Smooth muscle cell (in vitro differentiated cells): ENCODE results near the gene GEMIN5. TPM values are rescaled to one million over a fixed set of nuclear protein-coding genes. Genes with fewer than 3 reads are reported as not detected.

Source experiments
- DNase-seq: peaks from one replicate; lab custom pipeline; 2025; ENCODE audit not compliant: unreplicated experiment; lab: John Stamatoyannopoulos, UW
- H2AFZ ChIP-seq: fragments of 200-600 bp; sonication (generic); 2 replicates; pipeline ENCODE4 v1.6.0; 2016; ENCODE audit warnings: antibody characterized with exemption, low read depth, mild to moderate bottlenecking
- H3F3A ChIP-seq: fragments of 200-600 bp; sonication (generic); 2 replicates; pipeline ENCODE4 v1.6.0; 2017; ENCODE audit warnings: antibody characterized with exemption, low read depth
- H3K27ac ChIP-seq: fragments of 200-600 bp; sonication (generic); 2 replicates; pipeline ENCODE4 v1.5.1; 2016; ENCODE audit warnings: low read depth, mild to moderate bottlenecking
- H3K27me3 ChIP-seq: fragments of 200-600 bp; sonication (generic); 2 replicates; pipeline ENCODE4 v1.6.1; 2016; ENCODE audit warnings: low read depth, mild to moderate bottlenecking
- H3K36me3 ChIP-seq: fragments of 200-600 bp; sonication (generic); 2 replicates; pipeline ENCODE4 v1.5.1; 2016; ENCODE audit warnings: low read depth
- H3K4me1 ChIP-seq: fragments of 200-600 bp; sonication (generic); 2 replicates; pipeline ENCODE4 v1.5.1; 2016; ENCODE audit warnings: low read depth
- H3K4me2 ChIP-seq: fragments of 200-600 bp; sonication (generic); 2 replicates; pipeline ENCODE4 v1.6.0; 2016; ENCODE audit warnings: mild to moderate bottlenecking
- H3K4me3 ChIP-seq: fragments of 200-600 bp; sonication (generic); 2 replicates; pipeline ENCODE4 v1.5.1; 2016; ENCODE audit warnings: mild to moderate bottlenecking
- H3K79me2 ChIP-seq: fragments of 200-600 bp; sonication (generic); 2 replicates; pipeline ENCODE4 v1.6.0; 2016; ENCODE audit warnings: low read depth, mild to moderate bottlenecking
- H3K9ac ChIP-seq: fragments of 200-600 bp; sonication (generic); 2 replicates; pipeline ENCODE4 v1.6.0; 2016; ENCODE audit warnings: low read depth
- H3K9me3 ChIP-seq: fragments of 200-600 bp; sonication (generic); replicated peaks from 2 replicates; pipeline ENCODE4 v1.5.1; 2016; ENCODE audit warnings: low read depth
- H4K20me1 ChIP-seq: fragments of 200-600 bp; sonication (generic); 2 replicates; pipeline ENCODE4 v1.6.0; 2016; ENCODE audit warnings: low read depth
- WGBS: methylation state at CpG from one replicate; pipeline ENCODE4 v1.1.7; 2016; ENCODE audit warnings: low lambda C conversion rate; 5-methylcytosine and 5-hydroxymethylcytosine counted together
- polyA plus RNA-seq: library from polyadenylated mRNA; unstranded; fragments of >200 nt; fragmentation: Nextera tagmentation; extraction: Ambion mirVana; gene quantifications from 2 replicates; pipeline ENCODE4 v1.2.1, GENCODE V29; 2016
- total RNA-seq: library from RNA; depleted of rRNA; stranded (reverse); fragments of >200 nt; gene quantifications from 2 replicates; pipeline ENCODE4 v1.2.3, GENCODE V29; 2014
- TF ChIP-seq, protein P1 (sequence below): fragments of 200-600 bp; sonication (generic); IDR thresholded peaks from 2 replicates; pipeline ENCODE4 v1.5.1; 2017; ENCODE audit warnings: borderline replicate concordance, mild to moderate bottlenecking, antibody characterized with exemption; ENCODE audit not compliant: insufficient read depth, poor library complexity, severe bottlenecking

The GEMIN5 gene
- total and polyA plus RNA-seq, 2 experiments from 2014 or later: 5.3 to 11.1 TPM

DNA sequence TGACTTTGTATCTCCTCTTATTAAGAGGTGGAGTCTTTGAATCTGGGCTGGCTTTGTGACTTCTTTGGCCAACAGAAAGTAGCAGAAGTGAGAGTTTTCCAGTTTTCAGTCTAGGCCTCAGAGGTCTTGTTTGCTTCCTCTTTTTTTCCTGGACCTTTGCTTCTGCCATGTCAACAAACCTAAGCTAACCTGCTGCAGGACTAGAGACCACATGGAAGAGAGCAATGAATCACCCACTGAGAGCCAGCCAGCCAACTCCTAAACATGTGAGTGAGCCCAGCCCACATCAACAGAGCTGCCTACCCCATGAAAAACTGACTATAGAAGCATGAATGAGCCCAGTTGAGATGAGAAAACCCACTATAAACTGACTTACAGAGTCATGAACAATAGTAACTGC, 32.7 kb upstream of the GEMIN5 start:
- DNase-seq: no peak
- no peaks in the 10 kb centered on the region for H3K27me3 ChIP-seq
- H3K4me2 ChIP-seq: no peak overlapping the region
- no peaks in the 10 kb centered on the region for H3K9me3 ChIP-seq
- H3K4me1 ChIP-seq: no peaks in the 10 kb centered on the region
- no peaks in the 10 kb centered on the region for H3K79me2 ChIP-seq
- peaks cover 10% of the 10 kb centered on the region for H4K20me1 ChIP-seq
- H3K27ac ChIP-seq: no peak overlapping the region
- no peak overlapping the region for H2AFZ ChIP-seq
- H3K9ac ChIP-seq: no peak overlapping the region
- peaks cover 7% of the 10 kb centered on the region for H3K36me3 ChIP-seq
- TF ChIP-seq, protein P1, sequence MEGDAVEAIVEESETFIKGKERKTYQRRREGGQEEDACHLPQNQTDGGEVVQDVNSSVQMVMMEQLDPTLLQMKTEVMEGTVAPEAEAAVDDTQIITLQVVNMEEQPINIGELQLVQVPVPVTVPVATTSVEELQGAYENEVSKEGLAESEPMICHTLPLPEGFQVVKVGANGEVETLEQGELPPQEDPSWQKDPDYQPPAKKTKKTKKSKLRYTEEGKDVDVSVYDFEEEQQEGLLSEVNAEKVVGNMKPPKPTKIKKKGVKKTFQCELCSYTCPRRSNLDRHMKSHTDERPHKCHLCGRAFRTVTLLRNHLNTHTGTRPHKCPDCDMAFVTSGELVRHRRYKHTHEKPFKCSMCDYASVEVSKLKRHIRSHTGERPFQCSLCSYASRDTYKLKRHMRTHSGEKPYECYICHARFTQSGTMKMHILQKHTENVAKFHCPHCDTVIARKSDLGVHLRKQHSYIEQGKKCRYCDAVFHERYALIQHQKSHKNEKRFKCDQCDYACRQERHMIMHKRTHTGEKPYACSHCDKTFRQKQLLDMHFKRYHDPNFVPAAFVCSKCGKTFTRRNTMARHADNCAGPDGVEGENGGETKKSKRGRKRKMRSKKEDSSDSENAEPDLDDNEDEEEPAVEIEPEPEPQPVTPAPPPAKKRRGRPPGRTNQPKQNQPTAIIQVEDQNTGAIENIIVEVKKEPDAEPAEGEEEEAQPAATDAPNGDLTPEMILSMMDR: no peak
- H3F3A ChIP-seq: no peaks in the 10 kb centered on the region
- H3K4me3 ChIP-seq: no peak overlapping the region

DNA sequence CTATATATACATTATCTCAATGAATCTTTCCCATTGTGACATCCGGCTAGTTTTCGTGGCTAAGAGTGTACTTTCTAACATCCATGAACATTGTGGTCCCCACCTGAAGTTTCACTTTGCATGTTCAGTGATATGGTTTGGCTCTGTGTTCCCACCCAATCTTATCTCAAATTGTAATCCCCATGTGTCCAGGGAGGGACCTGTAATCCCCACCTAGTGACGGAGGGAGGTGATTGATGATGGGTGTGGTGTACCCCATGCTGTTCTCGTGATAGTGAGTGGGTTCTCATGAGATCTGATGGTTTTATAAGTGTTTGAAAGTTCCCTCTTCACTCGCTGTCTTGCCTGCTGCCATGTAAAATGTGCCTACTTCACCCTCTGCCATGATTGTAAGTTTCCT, 30.9 kb upstream of the GEMIN5 start:
- TF ChIP-seq, protein P1: no peak
- Histone ChIP-seq H4K20me1 (peaks cover 22% of the 10 kb centered on the region), H3K27me3 (no peaks in the 10 kb centered on the region), H3K27ac (no peak overlapping the region), H3K9ac (no peak overlapping the region), H2AFZ (no peak overlapping the region), H3K4me2 (no peak overlapping the region), H3F3A (no peaks in the 10 kb centered on the region), H3K4me1 (no peaks in the 10 kb centered on the region), H3K9me3 (no peaks in the 10 kb centered on the region), H3K4me3 (no peak overlapping the region), H3K79me2 (no peaks in the 10 kb centered on the region), H3K36me3 (peaks cover 7% of the 10 kb centered on the region)
- 95% methylated on average over 5 of the region's 5 CpGs for WGBS
- DNase-seq: no peak

DNA sequence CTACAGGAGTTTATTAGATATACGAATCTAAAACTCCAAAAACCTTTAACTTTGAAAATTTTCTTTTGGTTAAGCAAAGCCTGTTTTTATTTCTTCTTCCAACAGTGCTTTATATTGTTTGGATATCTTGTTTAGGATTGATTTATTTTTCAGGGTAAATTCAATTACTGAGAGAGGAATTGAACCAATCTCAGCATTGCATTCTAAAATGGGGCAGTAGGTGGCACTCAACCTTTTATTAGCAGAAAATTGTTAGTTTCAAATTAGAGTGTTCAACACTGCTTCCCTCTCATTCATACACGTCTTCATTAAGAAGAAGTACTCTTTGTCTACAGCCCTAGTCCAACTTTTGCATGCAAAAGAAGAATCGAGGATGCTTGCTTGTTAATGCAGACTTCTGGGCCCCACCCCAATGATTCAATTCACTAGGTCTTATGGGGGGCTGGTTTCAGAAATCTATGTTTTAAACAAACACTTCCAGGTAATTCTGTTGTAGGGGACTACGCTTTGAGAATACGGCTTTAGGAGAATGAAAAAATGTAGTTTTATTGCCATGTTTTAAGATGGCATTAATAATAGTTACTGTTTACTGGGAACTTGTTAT, 29.5 kb upstream of the GEMIN5 start:
- Histone ChIP-seq H3K4me3 (no peak overlapping the region), H2AFZ (no peak overlapping the region), H3K4me1 (no peaks in the 10 kb centered on the region), H3F3A (no peaks in the 10 kb centered on the region), H3K27ac (no peak overlapping the region), H3K4me2 (no peak overlapping the region), H3K79me2 (no peaks in the 10 kb centered on the region), H3K9me3 (no peaks in the 10 kb centered on the region), H3K36me3 (peaks cover 7% of the 10 kb centered on the region), H4K20me1 (peaks cover 22% of the 10 kb centered on the region), H3K9ac (no peak overlapping the region), H3K27me3 (no peaks in the 10 kb centered on the region)
- 88% methylated on average over 5 of the region's 5 CpGs for WGBS
- DNase-seq: no peak
- TF ChIP-seq, protein P1: peak; percentile 48

DNA sequence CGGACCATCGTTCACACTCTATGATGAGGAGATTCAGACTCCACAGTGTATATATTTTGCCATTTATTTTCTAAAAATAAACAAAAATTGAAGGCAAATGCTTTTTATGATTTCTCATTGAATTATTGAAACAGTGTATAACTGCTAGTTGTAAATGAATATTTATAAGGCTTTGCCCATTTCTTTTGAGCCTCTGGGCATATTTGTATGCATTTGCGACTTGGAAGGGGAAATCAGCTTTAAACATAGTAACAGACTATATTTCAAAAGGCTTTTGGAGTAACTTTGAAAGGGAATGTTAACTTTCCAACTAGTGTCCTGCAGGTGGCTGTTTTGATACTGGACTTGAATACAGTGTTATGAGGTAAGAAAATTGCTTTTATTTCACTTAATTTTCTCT, 28.9 kb upstream of the GEMIN5 start:
- H3K4me1 ChIP-seq: no peaks in the 10 kb centered on the region
- no peaks in the 10 kb centered on the region for H3F3A ChIP-seq
- H3K9ac ChIP-seq: no peak overlapping the region
- H2AFZ ChIP-seq: no peak overlapping the region
- no peak overlapping the region for H3K4me3 ChIP-seq
- H3K9me3 ChIP-seq: no peaks in the 10 kb centered on the region
- 94% methylated on average over 3 of the region's 3 CpGs for WGBS
- H3K4me2 ChIP-seq: no peak overlapping the region
- TF ChIP-seq, protein P1: no peak
- no peak for DNase-seq
- H3K27ac ChIP-seq: no peak overlapping the region
- peaks cover 7% of the 10 kb centered on the region for H3K36me3 ChIP-seq
- no peaks in the 10 kb centered on the region for H3K79me2 ChIP-seq
- no peaks in the 10 kb centered on the region for H3K27me3 ChIP-seq
- H4K20me1 ChIP-seq: peaks cover 22% of the 10 kb centered on the region
